IMR-90 (cell line): Measurements from ENCODE around the gene SUPT3H. TPM values are rescaled to one million over a fixed set of nuclear protein-coding genes. Genes with fewer than 3 reads are reported as not detected.

Experiments used
- ATAC-seq: fragments of 200-7000 bp; cut with Tn5 transposase; 2 replicates; pipeline ENCODE4 v1.9.1; 2020; ENCODE audit warnings: low read depth, mild to moderate bottlenecking, moderate library complexity
- BruUV-seq: library from RNA; stranded (reverse); fragments of 400-500 nt; replicated peaks from 2 replicates; lab custom pipeline; 2021; lab: Mats Ljungman, UMichigan
- CTCF ChIA-PET: fragments of 300-600 bp; formaldehyde crosslinking; extraction: SDS; loops from one replicate; lab custom pipeline; 2021; ENCODE audit warnings: antibody characterized with exemption; lab: Yijun Ruan, JAX
- POLR2A ChIA-PET: fragments of 300-600 bp; sonication (Branson Sonifier 250); formaldehyde crosslinking; loops from one replicate; lab custom pipeline; 2022; ENCODE audit warnings: antibody characterized with exemption; ENCODE audit not compliant: unreplicated experiment; lab: Charles Lee
- DNase-seq: peaks from one replicate; pipeline ENCODE4 v3.0.0; 2013
- H2AFZ ChIP-seq: replicated peaks from 2 replicates; pipeline ENCODE3; 2013; ENCODE audit warnings: low read length, mild to moderate bottlenecking; ENCODE audit not compliant: poor library complexity
- H2AK5ac ChIP-seq: 2 replicates; pipeline ENCODE4 v1.6.1; 2013; ENCODE audit warnings: low read depth, low read length, inconsistent platforms
- H2AK9ac ChIP-seq: replicated peaks from 2 replicates; pipeline ENCODE3; 2013; ENCODE audit warnings: mild to moderate bottlenecking, low read depth, low read length, moderate library complexity; ENCODE audit not compliant: poor library complexity
- H2BK120ac ChIP-seq: 2 replicates; pipeline ENCODE4 v1.6.1; 2013; ENCODE audit warnings: low read depth, low read length, inconsistent platforms
- H2BK15ac ChIP-seq: 3 replicates; pipeline ENCODE4 v1.6.1; 2013; ENCODE audit warnings: low read depth, low read length, inconsistent platforms
- H2BK20ac ChIP-seq: 2 replicates; pipeline ENCODE4 v1.6.1; 2013; ENCODE audit warnings: low read depth, mild to moderate bottlenecking, inconsistent platforms, low read length, moderate library complexity
- H2BK5ac ChIP-seq: 2 replicates; pipeline ENCODE4 v1.6.1; 2013; ENCODE audit warnings: mild to moderate bottlenecking, low read depth, low read length, inconsistent platforms; ENCODE audit not compliant: poor library complexity, severe bottlenecking
- H3K14ac ChIP-seq: replicated peaks from 2 replicates; pipeline ENCODE4 v1.6.1; 2013; ENCODE audit warnings: low read depth, low read length, inconsistent platforms
- H3K18ac ChIP-seq: 2 replicates; pipeline ENCODE4 v1.6.1; 2013; ENCODE audit warnings: low read depth, low read length, control low read depth
- H3K23ac ChIP-seq: 2 replicates; pipeline ENCODE4 v1.6.1; 2013; ENCODE audit warnings: low read depth, low read length, inconsistent platforms
- H3K27ac ChIP-seq: 2 replicates; pipeline ENCODE4 v1.5.1; 2013; ENCODE audit warnings: mild to moderate bottlenecking, control low read depth, low read length; ENCODE audit not compliant: insufficient read depth
- H3K27me3 ChIP-seq: 2 replicates; pipeline ENCODE4 v1.6.1; 2013; ENCODE audit warnings: low read length; ENCODE audit not compliant: control insufficient read depth, insufficient read depth
- H3K36me3 ChIP-seq: 2 replicates; pipeline ENCODE4 v1.6.1; 2013; ENCODE audit warnings: low read length, mixed read lengths; ENCODE audit not compliant: control insufficient read depth, insufficient read depth
- H3K4ac ChIP-seq: 2 replicates; pipeline ENCODE4 v1.6.1; 2013; ENCODE audit warnings: low read depth, low read length, inconsistent platforms
- H3K4me1 ChIP-seq: 2 replicates; pipeline ENCODE4 v1.6.1; 2013; ENCODE audit warnings: low read length, mixed read lengths; ENCODE audit not compliant: control insufficient read depth, insufficient read depth
- H3K4me2 ChIP-seq: 2 replicates; pipeline ENCODE4 v1.6.1; 2013; ENCODE audit warnings: low read depth, mild to moderate bottlenecking, control low read depth, low read length, moderate library complexity
- H3K4me3 ChIP-seq: 2 replicates; pipeline ENCODE4 v1.5.1; 2013; ENCODE audit warnings: low read depth, mild to moderate bottlenecking, control low read depth, low read length, moderate library complexity; ENCODE audit not compliant: insufficient read depth
- H3K56ac ChIP-seq: 2 replicates; pipeline ENCODE4 v1.6.1; 2013; ENCODE audit warnings: low read length, inconsistent platforms; ENCODE audit not compliant: insufficient read depth; ENCODE audit errors: extremely low read depth
- H3K79me1 ChIP-seq, 2 experiments: 2 replicates each; pipeline ENCODE4 v1.6.1; 2013; ENCODE audit warnings: low read length in 2 of 2, inconsistent platforms in 1 of 2, low read depth in 1 of 2
- H3K9ac ChIP-seq: 2 replicates; pipeline ENCODE4 v1.6.1; 2013; ENCODE audit warnings: low read depth, low read length, control low read depth
- H3K9me1 ChIP-seq: 2 replicates; pipeline ENCODE4 v1.6.1; 2013; ENCODE audit warnings: low read length, inconsistent platforms; ENCODE audit not compliant: insufficient read depth
- H3K9me3 ChIP-seq: 2 replicates; pipeline ENCODE4 v1.6.1; 2013; ENCODE audit warnings: low read length; ENCODE audit not compliant: control insufficient read depth, insufficient read depth
- H4K20me1 ChIP-seq: 2 replicates; pipeline ENCODE4 v1.6.1; 2013; ENCODE audit warnings: low read length, inconsistent platforms; ENCODE audit not compliant: insufficient read depth
- H4K5ac ChIP-seq: 2 replicates; pipeline ENCODE4 v1.6.1; 2013; ENCODE audit warnings: mild to moderate bottlenecking, low read depth, low read length, control low read depth
- H4K8ac ChIP-seq, 2 experiments: 2 replicates each; pipeline ENCODE4 v1.6.1; 2013; ENCODE audit warnings: low read depth in 2 of 2, low read length in 2 of 2, control low read depth in 1 of 2, inconsistent platforms in 1 of 2
- H4K91ac ChIP-seq: 2 replicates; pipeline ENCODE4 v1.6.1; 2013; ENCODE audit warnings: low read depth, low read length, inconsistent platforms; ENCODE audit not compliant: insufficient read depth
- CEBPB ChIP-seq: IDR thresholded peaks from 2 replicates; pipeline ENCODE4 v1.6.1; 2012; ENCODE audit warnings: low read depth, low read length, improper control_type of control experiment
- CHD1 ChIP-seq: IDR thresholded peaks from 2 replicates; pipeline ENCODE4 v1.6.1; 2012; ENCODE audit warnings: low read depth, low read length, improper control_type of control experiment
- FOS ChIP-seq: fragments of 150-350 bp; IDR thresholded peaks from 2 replicates; pipeline ENCODE4 v1.6.1; 2016; ENCODE audit warnings: low read depth, low read length
- MAFK ChIP-seq: IDR thresholded peaks from 2 replicates; pipeline ENCODE4 v1.6.1; 2012; ENCODE audit warnings: low read depth, low read length, improper control_type of control experiment
- MAZ ChIP-seq: IDR thresholded peaks from 2 replicates; pipeline ENCODE4 v1.6.1; 2012; ENCODE audit warnings: low read depth, mild to moderate bottlenecking, low read length, improper control_type of control experiment, moderate library complexity, borderline replicate concordance
- NFE2L2 ChIP-seq: fragments of 150-350 bp; IDR thresholded peaks from 2 replicates; pipeline ENCODE4 v1.6.1; 2016; ENCODE audit warnings: low read depth, mild to moderate bottlenecking, low read length
- POLR2A ChIP-seq: IDR thresholded peaks from 2 replicates; pipeline ENCODE4 v1.6.1; 2012; ENCODE audit warnings: mild to moderate bottlenecking, low read depth, low read length
- RAD21 ChIP-seq: IDR thresholded peaks from 2 replicates; pipeline ENCODE4 v1.6.1; 2012; ENCODE audit warnings: low read length, improper control_type of control experiment
- RFX5 ChIP-seq: IDR thresholded peaks from 2 replicates; pipeline ENCODE4 v1.8.0; 2012; ENCODE audit warnings: low read depth, mild to moderate bottlenecking, low read length, moderate library complexity
- SMC3 ChIP-seq: fragments of 150-350 bp; IDR thresholded peaks from 2 replicates; pipeline ENCODE4 v1.6.1; 2016; ENCODE audit warnings: low read depth, mild to moderate bottlenecking, antibody characterized with exemption, low read length, moderate library complexity
- WGBS, 2 experiments: methylation state at CpG; one replicate each; pipeline versions ENCODE4 v1.1.5 to v1.1.7; 2013; ENCODE audit warnings: missing lambda C conversion rate in 2 of 2; ENCODE audit not compliant: insufficient read length in 1 of 2; ENCODE audit errors: extremely low coverage in 2 of 2; 5-methylcytosine and 5-hydroxymethylcytosine counted together
- dilution Hi-C: fragments of 300-500 bp; cut with HindIII; formaldehyde crosslinking; loops from one replicate; pipeline ENCODE4 v1.14.3; 2018; ENCODE audit warnings: low sequenced_read_pairs; ENCODE audit not compliant: unreplicated experiment
- in situ Hi-C: fragments of 300-500 bp; cut with MboI; formaldehyde crosslinking; loops from 3 replicates; pipeline ENCODE4 v1.14.3; 2019; ENCODE audit warnings: low sequenced_read_pairs, inconsistent platforms, mixed read lengths
- intact Hi-C: fragments of 100-400 bp; cut with micrococcal nuclease; formaldehyde crosslinking; loops from 2 replicates; pipeline ENCODE4 v1.10.0; 2022
- polyA plus RNA-seq, 3 experiments: library from polyadenylated mRNA; depleted of rRNA; stranded (reverse); fragments of >200 nt; gene quantifications; 2 replicates each; pipeline ENCODE4 v1.2.3, GENCODE V29; 2012; ENCODE audit warnings: low replicate concordance in 1 of 3
- total RNA-seq: library from RNA; depleted of rRNA; stranded (reverse); fragments of >200 nt; gene quantifications from 2 replicates; pipeline ENCODE4 v1.2.3, GENCODE V29; 2012
- TF ChIP-seq, protein P1 (sequence below): conservative IDR thresholded peaks from 2 replicates; pipeline ENCODE4 v1.5.1; 2012; ENCODE audit warnings: mild to moderate bottlenecking, low read depth, low read length, improper control_type of control experiment
- TF ChIP-seq, protein P2 (sequence below): fragments of 150-350 bp; IDR thresholded peaks from 2 replicates; pipeline ENCODE4 v1.6.1; 2016; ENCODE audit warnings: low read depth, mild to moderate bottlenecking, low read length, moderate library complexity, borderline replicate concordance
- TF ChIP-seq, protein P3 (sequence below): fragments of 150-350 bp; IDR thresholded peaks from 2 replicates; pipeline ENCODE4 v1.6.1; 2017; ENCODE audit warnings: mild to moderate bottlenecking, antibody characterized with exemption, low read length, low read depth

SUPT3H gene
- total and polyA plus RNA-seq, 2 of the 4 experiments (the other 2 are of a cell fraction): 4.5 to 5.0 TPM

DNA sequence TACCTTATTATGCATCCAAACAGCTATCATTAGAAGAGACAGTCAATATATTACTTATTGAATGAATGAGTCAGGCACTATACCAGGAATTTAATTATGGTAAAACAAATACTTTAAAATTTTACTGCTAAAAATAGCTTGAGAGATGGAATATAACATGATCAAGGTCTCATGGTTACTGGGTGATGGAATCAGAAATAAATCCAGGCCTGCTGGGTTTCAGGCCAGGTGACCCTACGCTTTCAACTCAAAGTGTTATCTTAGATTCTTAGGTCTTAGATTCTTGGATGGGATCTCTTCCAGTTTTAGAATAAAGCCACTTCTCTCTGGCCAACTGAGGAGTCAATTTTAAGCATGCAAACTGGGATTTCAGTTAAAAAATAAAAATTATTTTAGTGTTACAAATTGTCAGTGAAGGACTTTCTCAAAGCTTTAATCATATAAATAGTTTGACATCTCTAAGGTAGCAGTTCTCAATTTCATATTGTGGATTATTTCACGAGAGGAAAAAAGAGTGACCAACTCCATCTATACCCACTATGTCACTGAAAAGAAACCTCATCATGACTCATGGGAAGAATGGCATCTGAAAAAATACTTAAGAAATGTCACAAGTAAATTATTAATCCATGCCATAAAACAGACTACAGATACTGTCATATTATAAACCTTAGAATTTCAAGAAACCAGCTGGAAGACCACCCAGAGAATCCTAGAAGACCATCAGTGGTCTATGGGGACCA is 333.1 kb downstream of the SUPT3H start:
- H3K9me1 ChIP-seq: no peaks in the 10 kb centered on the region
- H3K14ac ChIP-seq: no peak overlapping the region
- H3K4ac ChIP-seq: no peak overlapping the region
- no peaks in the 10 kb centered on the region for H3K4me1 ChIP-seq
- intact Hi-C loops: no loop called here
- no peak overlapping the region for H3K23ac ChIP-seq
- no peak overlapping the region for H2AFZ ChIP-seq
- no peak overlapping the region for H4K8ac ChIP-seq
- no peaks in the 10 kb centered on the region for H4K20me1 ChIP-seq
- BruUV-seq: no TSS peak
- no peak overlapping the region for H4K5ac ChIP-seq
- TF ChIP-seq NFE2L2: no peak
- TF ChIP-seq, protein P1, sequence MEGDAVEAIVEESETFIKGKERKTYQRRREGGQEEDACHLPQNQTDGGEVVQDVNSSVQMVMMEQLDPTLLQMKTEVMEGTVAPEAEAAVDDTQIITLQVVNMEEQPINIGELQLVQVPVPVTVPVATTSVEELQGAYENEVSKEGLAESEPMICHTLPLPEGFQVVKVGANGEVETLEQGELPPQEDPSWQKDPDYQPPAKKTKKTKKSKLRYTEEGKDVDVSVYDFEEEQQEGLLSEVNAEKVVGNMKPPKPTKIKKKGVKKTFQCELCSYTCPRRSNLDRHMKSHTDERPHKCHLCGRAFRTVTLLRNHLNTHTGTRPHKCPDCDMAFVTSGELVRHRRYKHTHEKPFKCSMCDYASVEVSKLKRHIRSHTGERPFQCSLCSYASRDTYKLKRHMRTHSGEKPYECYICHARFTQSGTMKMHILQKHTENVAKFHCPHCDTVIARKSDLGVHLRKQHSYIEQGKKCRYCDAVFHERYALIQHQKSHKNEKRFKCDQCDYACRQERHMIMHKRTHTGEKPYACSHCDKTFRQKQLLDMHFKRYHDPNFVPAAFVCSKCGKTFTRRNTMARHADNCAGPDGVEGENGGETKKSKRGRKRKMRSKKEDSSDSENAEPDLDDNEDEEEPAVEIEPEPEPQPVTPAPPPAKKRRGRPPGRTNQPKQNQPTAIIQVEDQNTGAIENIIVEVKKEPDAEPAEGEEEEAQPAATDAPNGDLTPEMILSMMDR: no peak
- TF ChIP-seq RFX5: no peak
- TF ChIP-seq POLR2A: no peak
- TF ChIP-seq, protein P2, sequence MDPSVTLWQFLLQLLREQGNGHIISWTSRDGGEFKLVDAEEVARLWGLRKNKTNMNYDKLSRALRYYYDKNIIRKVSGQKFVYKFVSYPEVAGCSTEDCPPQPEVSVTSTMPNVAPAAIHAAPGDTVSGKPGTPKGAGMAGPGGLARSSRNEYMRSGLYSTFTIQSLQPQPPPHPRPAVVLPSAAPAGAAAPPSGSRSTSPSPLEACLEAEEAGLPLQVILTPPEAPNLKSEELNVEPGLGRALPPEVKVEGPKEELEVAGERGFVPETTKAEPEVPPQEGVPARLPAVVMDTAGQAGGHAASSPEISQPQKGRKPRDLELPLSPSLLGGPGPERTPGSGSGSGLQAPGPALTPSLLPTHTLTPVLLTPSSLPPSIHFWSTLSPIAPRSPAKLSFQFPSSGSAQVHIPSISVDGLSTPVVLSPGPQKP: no peak
- no peak for TF ChIP-seq FOS
- TF ChIP-seq RAD21: no peak
- TF ChIP-seq SMC3: no peak
- no peak for TF ChIP-seq CEBPB
- TF ChIP-seq, protein P3, sequence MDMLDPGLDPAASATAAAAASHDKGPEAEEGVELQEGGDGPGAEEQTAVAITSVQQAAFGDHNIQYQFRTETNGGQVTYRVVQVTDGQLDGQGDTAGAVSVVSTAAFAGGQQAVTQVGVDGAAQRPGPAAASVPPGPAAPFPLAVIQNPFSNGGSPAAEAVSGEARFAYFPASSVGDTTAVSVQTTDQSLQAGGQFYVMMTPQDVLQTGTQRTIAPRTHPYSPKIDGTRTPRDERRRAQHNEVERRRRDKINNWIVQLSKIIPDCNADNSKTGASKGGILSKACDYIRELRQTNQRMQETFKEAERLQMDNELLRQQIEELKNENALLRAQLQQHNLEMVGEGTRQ: no peak
- TF ChIP-seq MAZ: no peak
- no peak for TF ChIP-seq CHD1
- TF ChIP-seq MAFK: no peak
- in situ Hi-C loops: no loop called here
- no peak overlapping the region for H3K18ac ChIP-seq
- no peak overlapping the region for H3K4me2 ChIP-seq
- DNase-seq (no peak), ATAC-seq (no peak)
- ChIA-PET POLR2A (no interaction called here), CTCF (no interaction called here)
- dilution Hi-C loops: no loop called here
- H3K36me3 ChIP-seq: no peaks in the 10 kb centered on the region
- no peak overlapping the region for H3K9ac ChIP-seq
- H2AK5ac ChIP-seq: no peak overlapping the region
- no peaks in the 10 kb centered on the region for H3K79me1 ChIP-seq
- no peaks in the 10 kb centered on the region for H3K27me3 ChIP-seq
- no peak overlapping the region for H4K91ac ChIP-seq
- H2BK5ac ChIP-seq: no peak overlapping the region
- no peak overlapping the region for H3K4me3 ChIP-seq
- no peak overlapping the region for H3K27ac ChIP-seq
- H2AK9ac ChIP-seq: no peak overlapping the region
- H2BK20ac ChIP-seq: no peak overlapping the region
- no CpG with 5 or more reads among the region's 2 CpGs for WGBS, 2 experiments
- H3K56ac ChIP-seq: no peak overlapping the region
- no peak overlapping the region for H2BK15ac ChIP-seq
- H3K9me3 ChIP-seq: no peaks in the 10 kb centered on the region
- H2BK120ac ChIP-seq: no peak overlapping the region
